Subcutaneous abdominal adipose tissue (tissue), 5 donors: ENCODE measurements around the gene CXCL3.

Experiments used
- H3K27ac ChIP-seq: one replicate; pipeline ENCODE4 v1.7.0; 2013; ENCODE audit warnings: low read depth, mild to moderate bottlenecking, inconsistent platforms, low read length, moderate library complexity
- H3K27me3 ChIP-seq, 5 donors: one replicate each; pipeline ENCODE4 v1.7.0; 2013; ENCODE audit warnings: low read length in 5 of 5, inconsistent platforms in 1 of 5; ENCODE audit not compliant: control insufficient read depth in 5 of 5, insufficient read depth in 4 of 5
- H3K36me3 ChIP-seq, 5 donors: one replicate each; pipeline ENCODE4 v1.7.0; 2013; ENCODE audit warnings: low read length in 5 of 5; ENCODE audit not compliant: control insufficient read depth in 5 of 5, insufficient read depth in 5 of 5
- H3K4me1 ChIP-seq, 5 donors: one replicate each; pipeline ENCODE4 v1.7.0; 2013; ENCODE audit warnings: low read length in 5 of 5, mild to moderate bottlenecking in 3 of 5, moderate library complexity in 1 of 5; ENCODE audit not compliant: control insufficient read depth in 5 of 5, insufficient read depth in 5 of 5
- H3K4me3 ChIP-seq, 5 donors: one replicate each; pipeline ENCODE4 v1.7.0; 2013; ENCODE audit warnings: low read length in 5 of 5, low read depth in 1 of 5
- H3K9ac ChIP-seq, 5 donors: one replicate each; pipeline ENCODE4 v1.7.0; 2013; ENCODE audit warnings: low read length in 5 of 5, mild to moderate bottlenecking in 4 of 5, moderate library complexity in 3 of 5
- H3K9me3 ChIP-seq, 5 donors: one replicate each; pipeline ENCODE4 v1.7.0; 2013; ENCODE audit warnings: low read length in 5 of 5; ENCODE audit not compliant: control insufficient read depth in 5 of 5
- donor health status: healthy.
- donor health status: healthy.
- donor health status: healthy.
- donor health status: healthy.
- donor health status: healthy.

Gene CXCL3

DNA sequence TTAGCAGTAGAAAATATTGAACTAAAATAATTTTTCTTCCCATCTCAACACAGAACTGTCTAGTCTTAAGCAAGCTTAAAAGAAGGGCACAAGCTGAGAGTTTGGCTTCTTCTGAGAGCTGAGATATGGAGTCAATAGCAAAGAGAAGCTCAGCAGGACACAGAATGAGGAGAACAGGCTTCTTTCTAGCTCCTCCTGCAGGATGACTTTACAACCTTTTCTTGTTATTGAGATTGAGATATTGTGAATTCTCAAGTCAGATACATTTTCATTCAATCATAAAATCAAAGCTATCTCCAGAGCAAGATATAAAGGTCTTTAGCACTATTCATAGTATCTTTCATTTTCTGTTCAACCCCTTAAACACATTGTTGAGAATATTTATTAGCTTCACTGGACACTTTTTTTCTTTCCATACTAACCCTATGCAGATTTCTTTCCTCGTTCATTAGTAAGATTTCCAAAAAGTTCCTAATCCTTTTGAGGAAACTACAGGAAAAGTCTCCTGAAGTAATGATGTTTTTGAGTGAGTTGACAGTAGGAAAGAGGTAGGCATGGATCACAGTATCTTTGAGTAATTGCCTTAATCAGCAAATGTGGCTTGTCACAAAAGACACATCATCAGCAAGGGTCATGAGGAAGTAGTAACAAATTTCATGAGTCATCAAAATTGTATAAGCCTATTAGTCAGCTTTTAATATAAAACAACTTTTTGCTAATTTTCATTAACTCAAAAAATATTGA, 17.8 kb upstream of the CXCL3 start:
- no peak overlapping the region for H3K27ac ChIP-seq
- no peak overlapping the region for H3K9ac ChIP-seq
- no peak overlapping the region for H3K4me3 ChIP-seq
- peaks cover 0 to 3% (median 0%) of the 10 kb centered on the region in 5 donors for H3K4me1 ChIP-seq
- peaks cover 0 to under 1% (median under 1%) of the 10 kb centered on the region in 5 donors for H3K9me3 ChIP-seq
- H3K27me3 ChIP-seq, result peaks cover 0 to 3% (median 0%) of the 10 kb centered on the region in 5 donors
- no peaks in the 10 kb centered on the region for H3K36me3 ChIP-seq

DNA sequence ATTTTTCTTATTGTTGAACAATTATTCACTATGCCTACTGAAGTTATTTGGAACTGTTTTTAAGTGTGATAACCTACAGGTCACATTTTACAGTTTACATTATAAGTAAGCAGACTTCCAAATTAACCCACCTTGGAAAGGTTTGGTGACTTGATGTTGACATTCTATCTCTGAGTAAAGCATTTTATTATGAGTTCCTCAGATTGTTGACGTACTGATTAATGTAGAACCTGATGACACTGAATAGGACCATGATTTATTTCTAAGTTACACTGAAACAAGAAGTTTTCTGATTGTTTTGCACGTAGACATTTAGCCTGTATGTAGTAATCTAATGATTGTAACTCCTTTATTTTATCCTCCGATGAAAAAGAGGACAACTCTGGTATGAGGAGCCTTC, 17.0 kb upstream of the CXCL3 start:
- Histone ChIP-seq H3K27me3 (peaks cover 0 to 3% (median 0%) of the 10 kb centered on the region in 5 donors), H3K36me3 (no peaks in the 10 kb centered on the region), H3K9me3 (no peaks in the 10 kb centered on the region), H3K27ac (no peak overlapping the region), H3K9ac (no peak overlapping the region), H3K4me3 (no peak overlapping the region), H3K4me1 (peaks cover 0 to 3% (median 0%) of the 10 kb centered on the region in 5 donors)

- Histone ChIP-seq H3K9ac (no peak overlapping the region), H3K4me1 (peaks cover 0 to 3% (median 0%) of the 10 kb centered on the region in 5 donors), H3K36me3 (no peaks in the 10 kb centered on the region), H3K27me3 (peaks cover 0 to 3% (median 0%) of the 10 kb centered on the region in 5 donors), H3K9me3 (no peaks in the 10 kb centered on the region), H3K27ac (no peak overlapping the region), H3K4me3 (no peak overlapping the region)
Observed at GRCh38 chr4:74055096-74055495, 16.6 kb upstream of the CXCL3 start.

DNA sequence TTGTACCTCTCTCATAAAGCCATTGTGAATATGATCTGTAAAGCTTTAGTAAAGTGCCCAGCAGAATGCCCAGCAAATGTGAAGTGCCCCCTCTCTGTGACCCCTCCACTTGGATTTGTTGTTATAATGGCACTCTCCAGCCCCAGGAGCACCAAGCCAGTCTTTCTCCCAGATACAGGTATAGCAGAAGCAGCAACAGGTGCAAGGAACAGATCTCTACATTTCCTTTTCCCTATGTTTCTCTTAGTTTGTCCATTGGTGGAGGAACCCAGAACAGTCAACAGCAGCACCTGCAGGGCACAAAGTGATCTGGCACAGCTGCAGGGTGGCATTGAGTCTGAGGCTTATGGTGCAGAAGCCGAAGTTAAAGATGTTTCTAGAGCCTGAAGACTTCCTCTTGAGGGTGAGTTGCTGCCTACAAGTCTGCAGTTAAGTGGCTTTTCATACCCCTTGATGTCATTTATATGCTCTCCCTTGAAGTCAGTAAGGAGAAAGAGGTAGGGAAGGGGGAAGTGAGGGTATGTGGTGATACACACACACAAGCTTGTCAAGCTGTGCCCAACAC, 16.1 kb upstream of the CXCL3 start:
- H3K9me3 ChIP-seq, result no peaks in the 10 kb centered on the region
- H3K9ac ChIP-seq, result no peak overlapping the region
- H3K4me3 ChIP-seq, result no peak overlapping the region
- peaks cover 0 to 3% (median 0%) of the 10 kb centered on the region in 5 donors for H3K4me1 ChIP-seq
- H3K27me3 ChIP-seq, result peaks cover 0 to 3% (median 0%) of the 10 kb centered on the region in 5 donors
- no peaks in the 10 kb centered on the region for H3K36me3 ChIP-seq
- no peak overlapping the region for H3K27ac ChIP-seq

DNA sequence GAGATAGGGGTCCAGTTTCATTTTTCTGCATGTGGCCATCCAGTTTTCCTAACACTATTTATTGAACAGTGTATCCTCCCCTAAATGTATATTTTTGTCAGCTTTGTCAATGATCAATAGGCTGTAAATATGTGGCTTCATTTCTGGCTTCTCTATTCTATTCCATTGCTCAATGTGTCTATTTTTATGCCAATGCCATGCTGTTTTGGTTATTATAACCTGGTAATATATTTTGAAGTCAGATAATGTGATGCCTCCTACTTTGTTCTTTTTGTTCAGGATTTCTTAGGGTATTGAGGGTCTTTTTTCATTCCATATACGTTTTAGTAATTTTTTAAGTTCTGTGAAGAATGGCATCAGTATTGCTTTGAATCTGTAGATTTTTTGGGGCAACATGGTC, 8.7 kb upstream of the CXCL3 start:
- no peak overlapping the region for H3K9ac ChIP-seq
- no peaks in the 10 kb centered on the region for H3K27me3 ChIP-seq
- H3K9me3 ChIP-seq, result peaks cover 0 to 10% (median 6%) of the 10 kb centered on the region in 5 donors
- no peaks in the 10 kb centered on the region for H3K36me3 ChIP-seq
- H3K4me1 ChIP-seq, result no peaks in the 10 kb centered on the region
- H3K27ac ChIP-seq, result no peak overlapping the region
- H3K4me3 ChIP-seq, result no peak overlapping the region

DNA sequence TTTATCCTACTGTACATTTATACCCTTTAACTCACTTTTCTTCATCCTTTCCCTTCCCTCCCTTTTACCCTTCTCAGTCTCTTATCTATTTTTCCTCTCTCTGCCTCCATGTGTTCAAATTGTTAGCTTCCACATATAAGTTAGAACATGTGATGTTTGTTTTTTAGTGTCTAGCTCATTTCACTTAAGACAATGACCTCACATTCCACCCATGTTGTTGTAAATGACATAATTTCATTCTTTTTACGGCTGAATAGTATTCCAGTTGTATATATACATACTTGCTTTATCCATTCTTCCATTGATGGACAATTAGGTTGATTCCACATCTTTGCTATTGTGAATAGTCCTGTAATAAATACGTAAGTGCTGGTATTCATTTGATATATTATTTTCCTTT, 7.3 kb upstream of the CXCL3 start:
- no peaks in the 10 kb centered on the region for H3K27me3 ChIP-seq
- no peak overlapping the region for H3K27ac ChIP-seq
- H3K4me3 ChIP-seq, result no peak overlapping the region
- peaks cover 0 to 10% (median 6%) of the 10 kb centered on the region in 5 donors for H3K9me3 ChIP-seq
- no peaks in the 10 kb centered on the region for H3K4me1 ChIP-seq
- H3K36me3 ChIP-seq, result no peaks in the 10 kb centered on the region
- no peak overlapping the region for H3K9ac ChIP-seq

- H3K36me3 ChIP-seq, result no peaks in the 10 kb centered on the region
- H3K4me1 ChIP-seq, result no peaks in the 10 kb centered on the region
- H3K27me3 ChIP-seq, result no peaks in the 10 kb centered on the region
- H3K27ac ChIP-seq, result no peak overlapping the region
- no peak overlapping the region for H3K9ac ChIP-seq
- peaks cover 0 to 10% (median 6%) of the 10 kb centered on the region in 5 donors for H3K9me3 ChIP-seq
- H3K4me3 ChIP-seq, result no peak overlapping the region
Observed at GRCh38 chr4:74045247-74045646, 6.8 kb upstream of the CXCL3 start.

DNA sequence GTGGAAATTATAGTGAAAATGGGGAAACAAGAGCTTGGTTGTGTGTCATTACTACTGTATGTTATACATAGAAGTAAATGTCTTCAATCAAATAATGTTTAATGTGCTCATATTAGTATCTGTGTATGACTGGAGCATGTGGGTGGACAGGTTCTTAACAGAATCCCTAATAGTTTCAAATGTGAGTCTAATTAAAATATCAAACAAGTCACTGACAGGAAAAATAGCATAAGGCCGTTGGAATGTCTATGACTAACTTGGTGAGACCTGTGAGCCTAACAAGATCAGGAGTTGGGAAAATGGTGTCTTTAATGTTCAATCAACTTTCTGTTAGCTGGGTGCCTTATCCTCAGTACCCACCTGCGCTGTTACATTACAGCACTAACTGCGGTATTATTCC, 6.2 kb upstream of the CXCL3 start:
- H3K36me3 ChIP-seq, result no peaks in the 10 kb centered on the region

GRCh38 chr4:74042681-74043080, 4.2 kb upstream of the CXCL3 start:
- Histone ChIP-seq H3K27ac (no peak overlapping the region), H3K4me3 (no peak overlapping the region), H3K4me1 (peaks cover 0 to 17% (median 12%) of the 10 kb centered on the region in 5 donors), H3K27me3 (no peaks in the 10 kb centered on the region), H3K9me3 (peaks cover 0 to 10% (median 6%) of the 10 kb centered on the region in 5 donors), H3K36me3 (no peaks in the 10 kb centered on the region), H3K9ac (no peak overlapping the region)

More for the DNA sequence above, 6.2 kb upstream of the CXCL3 start:
- H3K9me3 ChIP-seq, result peaks cover 0 to 10% (median 6%) of the 10 kb centered on the region in 5 donors
- H3K9ac ChIP-seq, result no peak overlapping the region
- H3K27me3 ChIP-seq, result no peaks in the 10 kb centered on the region
- no peaks in the 10 kb centered on the region for H3K4me1 ChIP-seq
- H3K4me3 ChIP-seq, result no peak overlapping the region
- H3K27ac ChIP-seq, result no peak overlapping the region

DNA sequence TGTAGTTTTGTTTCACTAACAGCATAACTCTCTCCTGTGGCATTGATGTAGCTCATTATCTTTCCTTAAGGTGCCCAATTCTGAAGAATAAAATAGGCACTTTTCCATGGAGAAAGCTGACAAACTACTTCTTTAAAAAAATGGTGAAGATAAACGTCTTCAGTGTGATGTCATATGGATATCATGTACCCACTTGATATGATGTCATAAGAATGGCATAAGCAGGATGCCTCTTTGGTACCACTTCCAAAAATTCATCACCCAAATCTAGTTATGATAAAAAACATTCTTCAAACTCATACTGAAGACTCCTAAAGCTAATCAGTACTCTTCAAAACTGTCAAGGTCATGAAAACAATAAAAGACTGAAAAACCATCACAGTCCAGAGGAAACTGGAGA, 2.9 kb upstream of the CXCL3 start:
- H3K9me3 ChIP-seq, result peaks cover 0 to 1% (median 0%) of the 10 kb centered on the region in 5 donors
- no peaks in the 10 kb centered on the region for H3K36me3 ChIP-seq
- H3K9ac ChIP-seq, result no peak overlapping the region
- H3K27me3 ChIP-seq, result no peaks in the 10 kb centered on the region
- H3K27ac ChIP-seq, result no peak overlapping the region
- peaks cover 0 to 23% (median 12%) of the 10 kb centered on the region in 5 donors for H3K4me1 ChIP-seq
- no peak overlapping the region for H3K4me3 ChIP-seq
